HFFc6 (cell line): ENCODE data around the gene MMP27. TPM values are rescaled to one million over a fixed set of nuclear protein-coding genes. Genes with fewer than 3 reads are reported as not detected.
"Not testable (repeated sequence)": the region's sequence is repeated elsewhere in the genome, so short reads cannot be mapped to it uniquely, and the experiment has no call there.

ENCODE experiments used
- DNase-seq: peaks from one replicate; pipeline ENCODE4 v3.0.0-alpha.2; 2018
- H3K27ac Mint-ChIP-seq: 2 replicates; pipeline ENCODE4 v1.8.0; 2020; ENCODE audit warnings: mild to moderate bottlenecking, mixed read lengths
- H3K27me3 Mint-ChIP-seq: 2 replicates; pipeline ENCODE4 v1.8.0; 2021; ENCODE audit warnings: mild to moderate bottlenecking, moderate library complexity, mixed read lengths; ENCODE audit not compliant: insufficient read depth
- H3K36me3 Mint-ChIP-seq: 2 replicates; pipeline ENCODE4 v1.8.0; 2021; ENCODE audit warnings: low read depth, mixed read lengths
- H3K4me1 Mint-ChIP-seq: 2 replicates; pipeline ENCODE4 v1.8.0; 2020; ENCODE audit warnings: low read depth, mixed read lengths
- H3K4me3 Mint-ChIP-seq: 2 replicates; pipeline ENCODE4 v1.8.0; 2020; ENCODE audit warnings: mild to moderate bottlenecking, moderate library complexity, mixed read lengths
- H3K9me3 Mint-ChIP-seq: 2 replicates; pipeline ENCODE4 v1.8.0; 2020; ENCODE audit warnings: mild to moderate bottlenecking, mixed read lengths
- long read RNA-seq: library from polyadenylated mRNA; unstranded; transcript quantifications from one replicate; pipeline ENCODE4 v2.0.0, GENCODE V29; 2019
- total RNA-seq, 6 experiments: library from RNA; stranded (reverse); fragmentation: NEBNext Ultra II Directional; extraction: Animal tissue kit (Norgen Biotek cat#: 25700); gene quantifications; 2 replicates in 1 of 6; 3 replicates in 5 of 6; pipeline ENCODE4 v1.2.3, GENCODE V29; 2021
- TF ChIP-seq, protein P1 (sequence below): fragments of 200-600 bp; sonication (generic); IDR thresholded peaks from 2 replicates; pipeline ENCODE4 v1.5.0; 2021; ENCODE audit warnings: antibody characterized with exemption, mild to moderate bottlenecking

MMP27 gene, protein sequence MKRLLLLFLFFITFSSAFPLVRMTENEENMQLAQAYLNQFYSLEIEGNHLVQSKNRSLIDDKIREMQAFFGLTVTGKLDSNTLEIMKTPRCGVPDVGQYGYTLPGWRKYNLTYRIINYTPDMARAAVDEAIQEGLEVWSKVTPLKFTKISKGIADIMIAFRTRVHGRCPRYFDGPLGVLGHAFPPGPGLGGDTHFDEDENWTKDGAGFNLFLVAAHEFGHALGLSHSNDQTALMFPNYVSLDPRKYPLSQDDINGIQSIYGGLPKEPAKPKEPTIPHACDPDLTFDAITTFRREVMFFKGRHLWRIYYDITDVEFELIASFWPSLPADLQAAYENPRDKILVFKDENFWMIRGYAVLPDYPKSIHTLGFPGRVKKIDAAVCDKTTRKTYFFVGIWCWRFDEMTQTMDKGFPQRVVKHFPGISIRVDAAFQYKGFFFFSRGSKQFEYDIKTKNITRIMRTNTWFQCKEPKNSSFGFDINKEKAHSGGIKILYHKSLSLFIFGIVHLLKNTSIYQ
- not detected for total RNA-seq
- long read RNA-seq = 0 reads

DNA sequence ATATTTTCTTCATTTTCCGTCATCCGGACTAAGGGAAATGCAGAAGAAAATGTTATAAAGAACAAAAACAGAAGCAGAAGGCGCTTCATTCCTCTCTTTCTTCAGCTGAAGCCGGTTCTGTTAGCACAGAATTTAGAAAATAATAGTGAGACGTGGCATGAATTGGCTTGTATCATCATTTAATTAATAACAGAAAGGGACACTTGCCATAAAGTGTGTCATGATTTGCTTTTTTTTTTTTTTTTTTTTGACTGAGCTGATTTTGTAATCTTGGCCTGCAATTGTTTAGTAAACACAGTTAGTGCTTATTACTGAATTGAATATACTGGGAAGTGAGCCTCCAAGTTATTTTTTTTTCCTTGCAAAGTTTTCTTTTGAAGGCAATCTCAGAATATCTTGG, at the start of gene MMP27:
TSS of gene MMP27 (minus strand) at position 144 of the 400 bp plus-strand sequence. CDS start at position 89, 55 bp downstream.
- Mint-ChIP-seq H3K27ac (no peak within 1 kb of the TSS), H3K36me3 (no peaks in the 10 kb centered on the region), H3K4me3 (peak within 1 kb of the TSS; percentile 7; the same call in 1 of the 2 replicates), H3K9me3 (no peaks in the 10 kb centered on the region), H3K27me3 (peaks cover 28% of the 10 kb centered on the region), H3K4me1 (0 out of 2 replicates have a peak, but pooled peaks cover 10% of the 10 kb centered on the region)
- TF ChIP-seq, protein P1, sequence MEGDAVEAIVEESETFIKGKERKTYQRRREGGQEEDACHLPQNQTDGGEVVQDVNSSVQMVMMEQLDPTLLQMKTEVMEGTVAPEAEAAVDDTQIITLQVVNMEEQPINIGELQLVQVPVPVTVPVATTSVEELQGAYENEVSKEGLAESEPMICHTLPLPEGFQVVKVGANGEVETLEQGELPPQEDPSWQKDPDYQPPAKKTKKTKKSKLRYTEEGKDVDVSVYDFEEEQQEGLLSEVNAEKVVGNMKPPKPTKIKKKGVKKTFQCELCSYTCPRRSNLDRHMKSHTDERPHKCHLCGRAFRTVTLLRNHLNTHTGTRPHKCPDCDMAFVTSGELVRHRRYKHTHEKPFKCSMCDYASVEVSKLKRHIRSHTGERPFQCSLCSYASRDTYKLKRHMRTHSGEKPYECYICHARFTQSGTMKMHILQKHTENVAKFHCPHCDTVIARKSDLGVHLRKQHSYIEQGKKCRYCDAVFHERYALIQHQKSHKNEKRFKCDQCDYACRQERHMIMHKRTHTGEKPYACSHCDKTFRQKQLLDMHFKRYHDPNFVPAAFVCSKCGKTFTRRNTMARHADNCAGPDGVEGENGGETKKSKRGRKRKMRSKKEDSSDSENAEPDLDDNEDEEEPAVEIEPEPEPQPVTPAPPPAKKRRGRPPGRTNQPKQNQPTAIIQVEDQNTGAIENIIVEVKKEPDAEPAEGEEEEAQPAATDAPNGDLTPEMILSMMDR = no peak
- no peak for DNase-seq

DNA sequence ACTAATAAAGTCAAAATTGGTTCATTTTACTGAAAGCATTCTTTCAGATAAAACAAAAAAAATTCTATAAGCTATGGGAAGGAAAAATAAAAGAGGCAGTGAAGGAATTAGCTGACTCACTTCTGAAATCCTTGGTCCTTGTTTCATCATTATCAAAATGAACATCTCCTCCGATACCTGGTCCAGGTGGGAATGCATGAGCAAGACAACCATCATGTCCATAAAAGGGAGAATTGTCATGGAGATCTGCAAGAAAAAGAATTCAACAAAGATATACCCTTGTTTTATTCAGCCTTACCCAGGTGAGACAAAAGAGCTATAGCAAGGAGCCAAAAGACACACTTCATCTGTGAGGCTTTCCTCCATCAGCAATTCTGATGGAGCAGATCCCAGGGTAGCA, 47.7 kb upstream of the MMP27 start:
- Mint-ChIP-seq H3K9me3 (peaks cover 4% of the 10 kb centered on the region; the same call in 1 of the 2 replicates), H3K4me3 (no peak overlapping the region), H3K36me3 (no peaks in the 10 kb centered on the region), H3K27me3 (peaks cover 61% of the 10 kb centered on the region), H3K27ac (no peak overlapping the region), H3K4me1 (peaks cover 2% of the 10 kb centered on the region)
- no peak for DNase-seq
- TF ChIP-seq, protein P1 = no peak

DNA sequence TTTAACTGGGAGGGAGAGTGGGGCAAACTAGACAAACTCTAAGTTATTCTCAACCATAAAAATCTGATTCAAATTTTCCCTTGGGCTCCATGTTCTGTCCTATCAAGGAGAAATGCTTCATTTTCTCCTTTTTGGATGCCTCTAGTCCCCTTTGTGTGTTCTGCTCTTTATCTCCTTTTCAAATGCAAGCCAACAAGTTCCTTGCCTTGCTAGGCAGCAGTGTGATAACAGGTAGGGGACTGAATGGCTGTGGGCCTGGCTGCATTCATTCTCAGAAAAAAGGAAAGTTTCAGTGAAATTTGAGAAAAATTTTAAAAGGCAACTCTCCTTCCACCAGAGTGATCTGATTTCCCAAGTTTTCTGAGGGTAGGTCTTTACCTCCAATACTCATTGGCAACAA, 46.1 kb upstream of the MMP27 start:
- Mint-ChIP-seq H3K27me3 (peaks cover 50% of the 10 kb centered on the region), H3K27ac (no peak overlapping the region), H3K4me3 (no peak overlapping the region), H3K4me1 (no peaks in the 10 kb centered on the region), H3K36me3 (peaks cover 6% of the 10 kb centered on the region), H3K9me3 (peaks cover 9% of the 10 kb centered on the region)
- TF ChIP-seq, protein P1 = no peak
- DNase-seq = no peak

DNA sequence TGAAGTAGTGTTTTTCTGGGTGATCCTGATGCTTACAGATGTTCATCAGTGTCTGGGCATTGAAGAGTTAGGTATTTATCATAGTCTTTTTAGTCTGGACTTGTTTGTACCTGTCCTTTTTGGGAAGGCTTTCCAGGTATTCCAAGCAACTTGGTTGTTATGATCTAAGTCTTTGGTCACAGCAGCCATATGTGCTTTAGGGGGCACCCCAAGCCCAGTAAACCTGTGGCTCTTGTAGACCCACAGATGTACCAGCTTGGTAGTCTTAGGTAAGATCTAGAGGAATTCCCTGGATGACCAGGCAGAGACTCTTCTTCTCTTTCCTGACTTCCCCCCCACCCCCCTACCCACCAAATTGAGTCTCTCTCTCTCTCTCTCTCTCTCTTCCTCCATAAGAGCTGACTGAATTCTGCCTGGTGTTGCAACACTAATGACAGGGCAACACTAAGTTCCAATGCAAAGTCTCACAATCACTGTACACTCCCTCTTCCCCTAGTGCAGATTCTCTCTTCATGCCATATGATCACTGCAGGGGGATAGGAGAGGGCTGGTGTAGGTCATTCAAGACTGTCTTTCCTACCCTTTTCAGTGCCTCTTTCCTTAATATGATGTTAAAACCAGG, 43.6 kb upstream of the MMP27 start:
- Mint-ChIP-seq H3K9me3 (peaks cover 13% of the 10 kb centered on the region), H3K4me1 (no peaks in the 10 kb centered on the region), H3K27me3 (peaks cover 39% of the 10 kb centered on the region), H3K36me3 (peaks cover 6% of the 10 kb centered on the region), H3K27ac (no peak overlapping the region), H3K4me3 (no peak overlapping the region)
- no peak for DNase-seq
- TF ChIP-seq, protein P1 = no peak

DNA sequence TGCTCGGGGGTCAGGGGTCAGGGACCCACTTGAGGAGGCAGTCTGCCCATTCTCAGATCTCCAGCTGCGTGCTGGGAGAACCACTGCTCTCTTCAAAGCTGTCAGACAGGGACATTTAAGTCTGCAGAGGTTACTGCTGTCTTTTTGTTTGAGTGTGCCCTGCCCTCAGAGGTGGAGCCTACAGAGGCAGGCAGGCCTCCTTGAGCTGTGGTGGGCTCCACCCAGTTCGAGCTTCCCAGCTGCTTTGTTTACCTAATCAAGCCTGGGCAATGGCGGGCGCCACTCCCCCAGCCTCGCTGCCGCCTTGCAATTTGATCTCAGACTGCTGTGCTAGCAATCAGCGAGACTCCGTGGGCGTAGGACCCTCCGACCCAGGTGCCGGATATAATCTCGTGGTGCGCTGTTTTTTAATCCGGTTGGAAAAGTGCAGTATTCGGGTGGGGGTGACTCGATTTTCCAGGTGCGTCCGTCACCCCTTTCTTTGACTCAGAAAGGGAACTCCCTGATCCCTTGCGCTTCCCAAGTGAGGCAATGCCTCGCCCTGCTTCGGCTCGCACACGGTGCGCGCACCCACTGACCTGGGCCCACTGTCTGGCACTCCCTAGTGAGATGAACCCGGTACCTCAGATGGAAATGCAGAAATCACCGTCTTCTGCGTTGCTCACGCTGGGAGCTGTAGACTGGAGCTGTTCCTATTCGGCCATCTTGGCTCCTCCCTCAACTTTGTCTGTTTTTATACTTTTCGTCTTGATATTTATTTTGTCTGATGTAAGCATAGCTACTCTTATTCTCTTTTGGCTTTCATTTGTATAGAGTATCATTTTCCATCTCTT, 41.4 kb upstream of the MMP27 start:
- H3K27ac Mint-ChIP-seq, H3K4me3 Mint-ChIP-seq: not testable (repeated sequence)
- H3K9me3 Mint-ChIP-seq = peaks cover 13% of the 10 kb centered on the region

More for the DNA sequence above, 41.4 kb upstream of the MMP27 start:
- DNase-seq, H3K36me3 Mint-ChIP-seq, H3K4me1 Mint-ChIP-seq: not testable (repeated sequence)
- peaks cover 27% of the 10 kb centered on the region for H3K27me3 Mint-ChIP-seq
